Posterior vena cava (tissue), 2 donors: Measurements from ENCODE around the gene FNBP1. TPM values are rescaled to one million over a fixed set of nuclear protein-coding genes. Genes with fewer than 3 reads are reported as not detected.
A peak's percentile ranks its signal among the peaks of the same experiment; 100 is the strongest.
"Not testable (repeated sequence)": the region's sequence is repeated elsewhere in the genome, so short reads cannot be mapped to it uniquely, and the experiment has no call there.

ENCODE experiments used
- DNase-seq: peaks from one replicate; pipeline ENCODE4 v3.0.0-alpha.2; 2020; ENCODE audit warnings: low spot score
- intact Hi-C, 2 donors: fragments of 100-400 bp; cut with DNase I; formaldehyde crosslinking; loops; one replicate each; pipeline versions ENCODE4 v1.14.1 to v1.14.2; 2022 to 2023
- total RNA-seq, 2 donors: library from RNA; stranded (reverse); fragmentation: NEBNext Ultra II Directional; extraction: Animal tissue kit (Norgen Biotek cat#: 25700); gene quantifications; one replicate each; pipeline ENCODE4 v1.2.1, GENCODE V29; 2021
- donor health status: DM: yes; HTN: yes; CAD: no.
- donor health status: DM: yes; HTN: yes; CAD: no.

The FNBP1 gene
- total RNA-seq, 2 donors from 2014 or later = 116 to 165 TPM

- no peak for DNase-seq
- intact Hi-C loops = no loop called here
Measured at GRCh38 chr9:129938291-129938979, 104.6 kb downstream of the FNBP1 start.

- DNase-seq, intact Hi-C loops: not testable (repeated sequence)
Measured at GRCh38 chr9:129937879-129938278, 105.1 kb downstream of the FNBP1 start.

- no peak for DNase-seq
- intact Hi-C loops = no loop called here
Measured at GRCh38 chr9:129936222-129936621, 106.8 kb downstream of the FNBP1 start.

GRCh38 chr9:129934780-129935179, 108.2 kb downstream of the FNBP1 start:
- peak; percentile 84 for DNase-seq
- intact Hi-C loops = no loop called here

GRCh38 chr9:129934041-129934591, 108.9 kb downstream of the FNBP1 start:
- intact Hi-C loops = no loop called here

GRCh38 chr9:129933185-129934040, 109.6 kb downstream of the FNBP1 start:
- intact Hi-C loops = no loop called here
- no peak for DNase-seq

More at GRCh38 chr9:129934041-129934591, 108.9 kb downstream of the FNBP1 start:
- no peak for DNase-seq

GRCh38 chr9:129932303-129933151, 110.5 kb downstream of the FNBP1 start:
- no peak for DNase-seq
- intact Hi-C loops = no loop called here

- DNase-seq = no peak
- intact Hi-C loops = no loop called here
Measured at GRCh38 chr9:129930743-129931142, 112.2 kb downstream of the FNBP1 start.

- no peak for DNase-seq
- intact Hi-C loops = loop anchor here in 1 of 2 donors (5.0 kb wide), 1 partner anchor 37 kb away; no protein-coding TSS in a partner anchor
Measured at GRCh38 chr9:129929496-129930125, 113.4 kb downstream of the FNBP1 start.

- DNase-seq = no peak
- intact Hi-C loops = no loop called here
Measured at GRCh38 chr9:129923589-129923988, 119.4 kb downstream of the FNBP1 start.

GRCh38 chr9:129921905-129922304, 121.1 kb downstream of the FNBP1 start:
- intact Hi-C loops = no loop called here
- DNase-seq = no peak

GRCh38 chr9:129919841-129920240, 123.1 kb downstream of the FNBP1 start:
- intact Hi-C loops = no loop called here

GRCh38 chr9:129919277-129919676, 123.7 kb downstream of the FNBP1 start:
- DNase-seq = no peak
- intact Hi-C loops = no loop called here

More at GRCh38 chr9:129919841-129920240, 123.1 kb downstream of the FNBP1 start:
- DNase-seq = no peak

GRCh38 chr9:129918296-129918950, 124.6 kb downstream of the FNBP1 start:
- intact Hi-C loops = no loop called here
- no peak for DNase-seq

- no peak for DNase-seq
- intact Hi-C loops = no loop called here
Measured at GRCh38 chr9:129916707-129917106, 126.3 kb downstream of the FNBP1 start.

GRCh38 chr9:129914051-129914450, 128.9 kb downstream of the FNBP1 start:
- no peak for DNase-seq
- intact Hi-C loops = no loop called here

GRCh38 chr9:129910628-129911567, 132.1 kb downstream of the FNBP1 start:
- no peak for DNase-seq
- intact Hi-C loops = no loop called here
